Right lobe of liver (tissue), 6 donors: ENCODE measurements around the gene CNPY1. TPM values are rescaled to one million over a fixed set of nuclear protein-coding genes. Genes with fewer than 3 reads are reported as not detected.

Source experiments
- ATAC-seq, 4 donors: fragments of 200-7000 bp; cut with Tn5 transposase; one replicate each; pipeline ENCODE4 v1.9.1; 2020; ENCODE audit warnings: mild to moderate bottlenecking in 4 of 4, moderate library complexity in 4 of 4
- DNase-seq, 3 donors: peaks; one replicate each; pipeline ENCODE4 v3.0.0-alpha.2; 2020
- H3K27ac ChIP-seq, 3 donors: fragments of 200-600 bp; one replicate each; pipeline ENCODE4 v1.8.0; 2022
- H3K27me3 ChIP-seq, 2 donors: fragments of 200-600 bp; one replicate each; pipeline ENCODE4 v1.8.0; 2022
- H3K36me3 ChIP-seq, 4 donors: fragments of 200-600 bp; sonication (generic) in 1 of 4; one replicate each; pipeline versions ENCODE4 v1.5.1 to v1.8.0; 2017 to 2022; ENCODE audit warnings: control low read depth in 1 of 4
- H3K4me1 ChIP-seq, 4 donors: fragments of 200-600 bp; sonication (generic) in 1 of 4; one replicate each; pipeline versions ENCODE4 v1.5.1 to v1.8.0; 2017 to 2022; ENCODE audit warnings: control low read depth in 1 of 4
- H3K4me3 ChIP-seq, 3 donors: fragments of 200-600 bp; one replicate each; pipeline ENCODE4 v1.8.0; 2022
- H3K9me3 ChIP-seq, 4 donors: fragments of 200-600 bp; sonication (generic) in 1 of 4; one replicate each; pipeline versions ENCODE4 v1.5.1 to v1.8.0; 2017 to 2022; ENCODE audit warnings: control low read depth in 1 of 4
- POLR2A ChIP-seq: fragments of 450-650 bp; IDR thresholded peaks from one replicate; pipeline ENCODE4 v1.6.1; 2017; ENCODE audit warnings: antibody characterized with exemption, mild to moderate bottlenecking
- WGBS: methylation state at CpG from one replicate; pipeline ENCODE4 v1.1.6; 2018; ENCODE audit warnings: low coverage, low lambda C conversion rate; ENCODE audit not compliant: insufficient coverage; ENCODE audit errors: missing lambda C conversion rate; 5-methylcytosine and 5-hydroxymethylcytosine counted together
- intact Hi-C, 2 donors: fragments of 100-400 bp; cut with DNase I; formaldehyde crosslinking; loops; one replicate each; pipeline versions ENCODE4 v1.11.2 to v1.14.1; 2022
- total RNA-seq, 6 experiments: library from RNA; depleted of rRNA in 2 of 6; stranded (reverse); fragments of >200 nt in 2 of 6; fragmentation: NEBNext Ultra II Directional in 3 of 6; extraction: Animal tissue kit (Norgen Biotek cat#: 25700) in 3 of 6; gene quantifications; one replicate each; pipeline versions ENCODE4 v1.1.0 to v1.2.4, GENCODE V29; 2016 to 2023
- TF ChIP-seq, protein P1 (sequence below), 4 donors: fragments of 200-600 bp in 3 of 4; fragments of 450-650 bp in 1 of 4; IDR thresholded peaks; one replicate each; pipeline versions ENCODE4 v1.5.1 to v1.8.0; 2016 to 2022; ENCODE audit warnings: antibody characterized with exemption in 4 of 4, mild to moderate bottlenecking in 2 of 4
- donor health status: DM: no; HTN: yes; CAD: no.
- donor health status: DM: no; HTN: no; CAD: no.
- donor health status: DM: no; HTN: no; CAD: no.
- donor health status: DM: no; HTN: yes; CAD: no.
- donor health status: DM: no; HTN: yes; CAD: no.

The CNPY1 gene
- total RNA-seq, 6 experiments from 2014 or later: 0.19 TPM; not detected in 5

DNA sequence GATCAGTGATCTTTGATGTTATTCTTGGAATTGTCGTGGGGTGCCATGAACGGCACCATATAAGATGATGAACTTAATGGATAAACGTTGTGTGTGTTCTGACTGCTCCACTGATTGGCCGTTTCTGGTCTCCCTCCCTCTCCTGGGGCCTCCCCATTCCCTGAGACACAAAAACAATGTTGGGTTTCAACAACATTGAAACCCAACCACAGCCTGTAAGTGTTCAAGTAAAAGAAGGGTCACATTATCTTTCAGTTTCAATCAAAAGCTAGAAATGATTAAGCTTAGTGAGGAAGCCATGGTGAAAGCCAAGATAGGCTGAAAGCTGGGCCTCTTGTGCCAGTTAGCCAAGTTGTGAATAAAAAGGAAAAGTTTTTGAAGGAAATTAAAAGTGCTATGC, 68.9 kb downstream of the CNPY1 start:
- no peaks in the 10 kb centered on the region for H3K36me3 ChIP-seq
- intact Hi-C loops: no loop called here
- H3K27me3 ChIP-seq: peaks cover 0 to 7% of the 10 kb centered on the region in 2 donors
- no peak overlapping the region for H3K4me3 ChIP-seq
- DNase-seq (no peak), ATAC-seq (no peak)
- no peak overlapping the region for H3K27ac ChIP-seq
- TF ChIP-seq, protein P1, sequence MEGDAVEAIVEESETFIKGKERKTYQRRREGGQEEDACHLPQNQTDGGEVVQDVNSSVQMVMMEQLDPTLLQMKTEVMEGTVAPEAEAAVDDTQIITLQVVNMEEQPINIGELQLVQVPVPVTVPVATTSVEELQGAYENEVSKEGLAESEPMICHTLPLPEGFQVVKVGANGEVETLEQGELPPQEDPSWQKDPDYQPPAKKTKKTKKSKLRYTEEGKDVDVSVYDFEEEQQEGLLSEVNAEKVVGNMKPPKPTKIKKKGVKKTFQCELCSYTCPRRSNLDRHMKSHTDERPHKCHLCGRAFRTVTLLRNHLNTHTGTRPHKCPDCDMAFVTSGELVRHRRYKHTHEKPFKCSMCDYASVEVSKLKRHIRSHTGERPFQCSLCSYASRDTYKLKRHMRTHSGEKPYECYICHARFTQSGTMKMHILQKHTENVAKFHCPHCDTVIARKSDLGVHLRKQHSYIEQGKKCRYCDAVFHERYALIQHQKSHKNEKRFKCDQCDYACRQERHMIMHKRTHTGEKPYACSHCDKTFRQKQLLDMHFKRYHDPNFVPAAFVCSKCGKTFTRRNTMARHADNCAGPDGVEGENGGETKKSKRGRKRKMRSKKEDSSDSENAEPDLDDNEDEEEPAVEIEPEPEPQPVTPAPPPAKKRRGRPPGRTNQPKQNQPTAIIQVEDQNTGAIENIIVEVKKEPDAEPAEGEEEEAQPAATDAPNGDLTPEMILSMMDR (IDR thresholded peaks at IDR 0.05): no peak
- TF ChIP-seq POLR2A: no peak
- no peaks in the 10 kb centered on the region for H3K9me3 ChIP-seq
- WGBS: 73% methylated on average over 4 of the region's 4 CpGs
- H3K4me1 ChIP-seq: no peaks in the 10 kb centered on the region

DNA sequence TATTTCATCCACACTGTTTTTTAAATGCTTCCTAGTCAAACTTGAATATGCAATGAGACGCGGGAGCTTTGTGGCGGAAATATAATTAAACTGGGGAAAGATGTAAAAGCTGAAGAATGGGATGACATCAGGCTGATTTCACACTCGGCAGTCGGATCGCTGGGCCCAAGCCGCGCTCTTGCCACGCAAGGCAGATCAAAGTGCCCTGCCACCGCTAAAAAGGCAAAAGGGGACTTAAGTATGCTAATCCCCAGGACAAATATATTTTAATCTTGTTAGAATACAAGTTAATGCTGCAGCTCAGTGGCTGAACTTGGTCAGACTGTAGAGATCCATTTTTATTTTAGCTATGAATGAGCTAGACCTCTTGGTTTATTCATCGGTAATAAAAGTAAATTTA, 74.6 kb downstream of the CNPY1 start:
- Histone ChIP-seq H3K27ac (no peak overlapping the region), H3K27me3 (peaks cover 12 to 50% of the 10 kb centered on the region in 2 donors), H3K4me3 (no peak overlapping the region), H3K36me3 (no peaks in the 10 kb centered on the region), H3K4me1 (peaks cover 0 to 13% (median 0%) of the 10 kb centered on the region in 4 donors), H3K9me3 (no peaks in the 10 kb centered on the region)
- no peak for DNase-seq
- TF ChIP-seq, protein P1 (IDR thresholded peaks at IDR 0.05): no peak
- no peak for TF ChIP-seq POLR2A
- intact Hi-C loops: no loop called here
- ATAC-seq: no peak
- 10% methylated on average over 11 of the region's 11 CpGs for WGBS

DNA sequence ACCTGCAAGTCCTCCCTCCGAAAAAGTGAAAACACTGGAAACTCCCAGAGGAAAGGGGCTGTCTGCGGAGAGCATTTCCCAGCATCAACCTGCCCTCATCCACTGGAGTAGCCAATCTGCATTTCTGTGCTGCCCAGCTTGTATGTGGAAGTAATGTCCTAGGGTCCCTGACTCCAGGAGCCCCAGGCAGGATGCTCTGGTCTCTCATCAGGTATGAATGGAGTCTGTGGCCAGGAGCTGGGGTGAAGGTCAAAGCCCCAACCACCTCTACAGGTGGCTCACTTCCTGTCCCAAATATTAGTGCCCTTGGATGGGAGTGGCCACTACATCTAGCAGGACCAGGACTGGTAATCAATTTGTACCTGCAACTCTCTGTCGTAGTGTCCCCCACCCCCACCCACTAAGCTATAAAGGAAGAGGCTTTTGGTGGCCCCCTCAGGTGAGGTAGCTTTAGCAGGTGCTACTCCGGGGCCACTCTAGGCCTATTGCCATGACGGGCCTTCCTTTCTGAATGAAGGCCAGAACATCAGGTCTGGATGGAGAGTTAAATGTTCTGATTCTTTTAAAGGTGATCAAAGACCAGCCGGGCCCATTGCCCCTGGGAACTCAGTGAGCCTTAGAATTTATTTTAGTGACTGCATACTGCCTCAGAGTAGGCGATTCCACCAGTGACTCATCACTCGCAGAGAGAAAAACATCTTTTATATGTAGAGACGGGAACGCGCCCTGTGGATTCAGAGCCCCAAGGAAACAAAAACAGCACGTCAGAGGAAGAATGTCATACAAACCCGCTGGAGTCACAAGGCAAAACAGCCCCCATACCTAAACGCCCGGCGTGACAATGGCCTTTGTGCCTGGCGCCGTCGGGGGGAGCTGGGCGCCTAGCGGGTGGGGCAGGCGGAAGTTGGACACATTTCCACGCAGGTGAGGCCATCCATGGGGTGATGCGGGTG, 75.4 kb downstream of the CNPY1 start:
- no peak overlapping the region for H3K27ac ChIP-seq
- no peak overlapping the region for H3K4me3 ChIP-seq
- DNase-seq: no peak
- ATAC-seq: no peak
- H3K4me1 ChIP-seq: peaks cover 0 to 21% (median 0%) of the 10 kb centered on the region in 4 donors
- intact Hi-C loops: no loop called here
- peaks cover 20 to 57% of the 10 kb centered on the region in 2 donors for H3K27me3 ChIP-seq
- TF ChIP-seq, protein P1 (IDR thresholded peaks at IDR 0.05): no peak
- TF ChIP-seq POLR2A: no peak
- H3K36me3 ChIP-seq: no peaks in the 10 kb centered on the region
- H3K9me3 ChIP-seq: no peaks in the 10 kb centered on the region
- WGBS: 12% methylated on average over 13 of the region's 24 CpGs

DNA sequence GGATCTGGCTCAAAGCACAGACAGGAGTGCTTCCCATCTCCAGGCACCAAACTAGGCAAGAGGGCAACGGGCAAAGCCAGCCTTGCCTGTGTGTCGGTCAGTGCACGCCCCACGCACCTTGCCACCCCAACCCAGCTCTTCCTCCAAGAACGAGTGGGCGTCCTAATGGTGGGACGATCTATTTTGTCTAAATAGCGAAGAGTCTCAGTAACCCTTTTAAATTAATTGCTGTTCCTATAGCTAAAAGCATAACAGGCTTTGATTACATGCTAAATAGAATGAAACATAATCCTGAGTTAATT, 76.2 kb downstream of the CNPY1 start:
- ATAC-seq: no peak
- no peak for DNase-seq
- H3K36me3 ChIP-seq: no peaks in the 10 kb centered on the region
- no peak for TF ChIP-seq POLR2A
- TF ChIP-seq, protein P1 (IDR thresholded peaks at IDR 0.05): no peak
- H3K27ac ChIP-seq: no peak overlapping the region
- no peaks in the 10 kb centered on the region for H3K9me3 ChIP-seq
- WGBS: 14% methylated on average over 8 of the region's 8 CpGs
- peaks cover 0 to 22% (median 0%) of the 10 kb centered on the region in 4 donors for H3K4me1 ChIP-seq
- H3K27me3 ChIP-seq: peaks cover 27 to 65% of the 10 kb centered on the region in 2 donors
- H3K4me3 ChIP-seq: no peak overlapping the region
- intact Hi-C loops: no loop called here
